ENCODE results near the gene NAA35. TPM values are rescaled to one million over a fixed set of nuclear protein-coding genes. Genes with fewer than 3 reads are reported as not detected.
"Not testable (repeated sequence)": the region's sequence is repeated elsewhere in the genome, so short reads cannot be mapped to it uniquely, and the experiment has no call there.

Gene NAA35
- total RNA-seq, 1 donor from 2014 or later, result 20.1 TPM

GRCh38 chr9:86047361-86047760, 106.4 kb downstream of the NAA35 start:
- H3K4me3 ChIP-seq, result no peak overlapping the region
- TF ChIP-seq POLR2A (IDR thresholded peaks at IDR 0.05) (no peak), CTCF (IDR thresholded peaks at IDR 0.05) (no peak), POLR2AphosphoS5 (IDR thresholded peaks at IDR 0.05; ENCODE audit: insufficient read depth in 1 of 2, low read depth in 1 of 2) (no peak)
- H3K36me3 ChIP-seq, result no peaks in the 10 kb centered on the region
- no peaks in the 10 kb centered on the region for H3K4me1 ChIP-seq
- intact Hi-C loops (cut with DNase I), result no loop called here
- no peak overlapping the region for H3K27ac ChIP-seq
- DNase-seq (ENCODE audit: extremely low spot score in 2 of 2), result no peak
- H3K9me3 ChIP-seq, result no peaks in the 10 kb centered on the region
- H3K27me3 ChIP-seq, result no peaks in the 10 kb centered on the region

- DNase-seq (ENCODE audit: extremely low spot score in 2 of 2); H3K36me3 ChIP-seq; H3K27me3 ChIP-seq; H3K27ac ChIP-seq; H3K4me1 ChIP-seq; intact Hi-C loops (cut with DNase I); H3K9me3 ChIP-seq; H3K4me3 ChIP-seq: not testable (repeated sequence)
Observed at GRCh38 chr9:86048018-86048742, 107.2 kb downstream of the NAA35 start.

GRCh38 chr9:86052556-86053468, 111.9 kb downstream of the NAA35 start:
- no peak overlapping the region for H3K27ac ChIP-seq
- no peak for DNase-seq (ENCODE audit: extremely low spot score in 2 of 2)
- H3K4me1 ChIP-seq, result no peaks in the 10 kb centered on the region
- no peak overlapping the region for H3K4me3 ChIP-seq
- TF ChIP-seq CTCF (IDR thresholded peaks at IDR 0.05) (no peak), POLR2A (IDR thresholded peaks at IDR 0.05) (no peak)
- no peaks in the 10 kb centered on the region for H3K27me3 ChIP-seq
- H3K9me3 ChIP-seq, result no peaks in the 10 kb centered on the region
- H3K36me3 ChIP-seq, result no peaks in the 10 kb centered on the region
- intact Hi-C loops (cut with DNase I), result no loop called here

- no peaks in the 10 kb centered on the region for H3K36me3 ChIP-seq
- TF ChIP-seq CTCF (IDR thresholded peaks at IDR 0.05) (no peak), POLR2AphosphoS5 (IDR thresholded peaks at IDR 0.05; ENCODE audit: insufficient read depth in 1 of 2, low read depth in 1 of 2) (no peak), POLR2A (IDR thresholded peaks at IDR 0.05) (no peak)
- no peaks in the 10 kb centered on the region for H3K27me3 ChIP-seq
- no peak overlapping the region for H3K4me3 ChIP-seq
- DNase-seq (ENCODE audit: extremely low spot score in 2 of 2), result no peak
- H3K4me1 ChIP-seq, result no peaks in the 10 kb centered on the region
- no peak overlapping the region for H3K27ac ChIP-seq
- no peaks in the 10 kb centered on the region for H3K9me3 ChIP-seq
- intact Hi-C loops (cut with DNase I), result no loop called here
Observed at GRCh38 chr9:86054695-86055094, 113.7 kb downstream of the NAA35 start.

GRCh38 chr9:86057491-86057890, 116.5 kb downstream of the NAA35 start:
- Histone ChIP-seq H3K27ac (no peak overlapping the region), H3K27me3 (no peaks in the 10 kb centered on the region), H3K4me1 (no peaks in the 10 kb centered on the region), H3K9me3 (no peaks in the 10 kb centered on the region), H3K36me3 (no peaks in the 10 kb centered on the region), H3K4me3 (no peak overlapping the region)
- TF ChIP-seq CTCF (IDR thresholded peaks at IDR 0.05), result no peak
- TF ChIP-seq POLR2A (IDR thresholded peaks at IDR 0.05), result no peak
- no peak for TF ChIP-seq POLR2AphosphoS5 (IDR thresholded peaks at IDR 0.05; ENCODE audit: insufficient read depth in 1 of 2, low read depth in 1 of 2)
- intact Hi-C loops (cut with DNase I), result no loop called here
- no peak for DNase-seq (ENCODE audit: extremely low spot score in 2 of 2)

Measured in vagina (tissue), 2 donors.